Psoas muscle (tissue), 8 donors: ENCODE measurements around the gene EFNA3. TPM values are rescaled to one million over a fixed set of nuclear protein-coding genes. Genes with fewer than 3 reads are reported as not detected.

Experiments
- ATAC-seq, 4 donors: fragments of 200-7000 bp; cut with Tn5 transposase; one replicate each; pipeline ENCODE4 v1.9.1; 2020; ENCODE audit warnings: moderate library complexity in 3 of 4, mild to moderate bottlenecking in 2 of 4
- DNase-seq, 2 donors: peaks; one replicate each; pipeline ENCODE4 v3.0.0-alpha.2; 2020
- H3K27ac ChIP-seq: fragments of 200-600 bp; one replicate; pipeline ENCODE4 v1.8.0; 2022
- H3K27me3 ChIP-seq, 3 donors: fragments of 200-600 bp in 1 of 3; one replicate each; pipeline versions ENCODE4 v1.6.1 to v1.8.0; 2013 to 2022; ENCODE audit warnings: low read length in 2 of 3, mild to moderate bottlenecking in 2 of 3, moderate library complexity in 1 of 3; ENCODE audit not compliant: insufficient read depth in 3 of 3
- H3K36me3 ChIP-seq, 2 donors: fragments of 200-600 bp in 1 of 2; one replicate each; pipeline versions ENCODE4 v1.6.1 to v1.8.0; 2013 to 2022; ENCODE audit warnings: low read depth in 1 of 2, mild to moderate bottlenecking in 1 of 2, moderate library complexity in 1 of 2; ENCODE audit not compliant: insufficient read depth in 1 of 2
- H3K4me1 ChIP-seq: fragments of 200-600 bp; one replicate; pipeline ENCODE4 v1.8.0; 2022
- H3K4me3 ChIP-seq: fragments of 200-600 bp; one replicate; pipeline ENCODE4 v1.8.0; 2022; ENCODE audit warnings: mild to moderate bottlenecking
- H3K9me3 ChIP-seq: fragments of 200-600 bp; one replicate; pipeline ENCODE4 v1.8.0; 2022
- WGBS, 3 donors: extraction: QIAGEN DNeasy Blood & Tissue Kit; methylation state at CpG; one replicate each; pipeline versions ENCODE4 v1.1.6 to v1.1.7; 2013; 5-methylcytosine and 5-hydroxymethylcytosine counted together
- intact Hi-C, 2 donors: fragments of 100-400 bp; cut with DNase I; formaldehyde crosslinking; loops; one replicate each; pipeline versions ENCODE4 v1.11.0 to v1.14.2; 2022
- polyA plus RNA-seq, 3 donors: library from polyadenylated mRNA; stranded (reverse); fragments of 200-250 nt; gene quantifications; one replicate each; pipeline ENCODE4 v1.2.3, GENCODE V29; 2013
- total RNA-seq, 4 donors: library from RNA; stranded (reverse); fragmentation: NEBNext Ultra II Directional in 2 of 4; extraction: Animal tissue kit (Norgen Biotek cat#: 25700) in 2 of 4; gene quantifications; one replicate each; pipeline versions ENCODE4 v1.2.1 to v1.2.4, GENCODE V29; 2021 to 2023
- TF ChIP-seq, protein P1 (sequence below): fragments of 200-600 bp; IDR thresholded peaks from one replicate; pipeline ENCODE4 v1.8.0; 2022; ENCODE audit warnings: antibody characterized with exemption
- donor health status: healthy with polysubstance abuse.
- donor health status: DM: no; HTN: no; CAD: no; lungs with moderate emphysema.
- donor health status: Bipolar disorder and iron deficiency.
- donor health status: healthy.
- donor health status: DM: yes; HTN: yes; CAD: no.
- donor health status: DM: no; HTN: no; CAD: no.
- donor health status: DM: no; HTN: no; CAD: no.
- donor health status: DM: yes; HTN: yes; CAD: no.

The EFNA3 gene
- total and polyA plus RNA-seq, 7 donors, result 0.17 to 1.00 (median 0.48) TPM; not detected in 1

DNA sequence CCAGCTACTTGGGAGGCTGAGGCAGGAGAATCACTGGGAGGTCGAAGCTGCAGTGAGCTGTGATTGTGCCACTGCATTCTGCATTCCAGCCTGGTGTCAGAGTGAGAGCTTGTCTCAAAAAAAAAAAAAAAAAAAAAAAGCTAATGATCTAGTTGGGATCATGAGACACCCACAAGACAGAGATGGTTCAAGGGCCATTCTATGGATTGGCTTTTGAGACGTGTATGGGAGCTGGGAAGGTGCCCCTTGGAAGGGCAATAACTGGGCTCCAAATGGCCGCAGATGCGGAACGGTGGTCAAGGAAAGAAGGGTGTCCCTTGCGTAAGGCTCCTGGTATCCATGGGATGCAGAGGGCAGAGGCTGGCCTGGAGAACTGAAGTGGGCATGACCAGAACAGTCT lies 34.3 kb upstream of the EFNA3 start:
- peak overlapping the region; percentile 34 for H3K27ac ChIP-seq
- intact Hi-C loops, result loop anchor here (2.0 to 5.0 kb wide), 2 partner anchors 36 to 38 kb away; no protein-coding TSS in a partner anchor
- H3K4me3 ChIP-seq, result no peak overlapping the region
- TF ChIP-seq, protein P1, sequence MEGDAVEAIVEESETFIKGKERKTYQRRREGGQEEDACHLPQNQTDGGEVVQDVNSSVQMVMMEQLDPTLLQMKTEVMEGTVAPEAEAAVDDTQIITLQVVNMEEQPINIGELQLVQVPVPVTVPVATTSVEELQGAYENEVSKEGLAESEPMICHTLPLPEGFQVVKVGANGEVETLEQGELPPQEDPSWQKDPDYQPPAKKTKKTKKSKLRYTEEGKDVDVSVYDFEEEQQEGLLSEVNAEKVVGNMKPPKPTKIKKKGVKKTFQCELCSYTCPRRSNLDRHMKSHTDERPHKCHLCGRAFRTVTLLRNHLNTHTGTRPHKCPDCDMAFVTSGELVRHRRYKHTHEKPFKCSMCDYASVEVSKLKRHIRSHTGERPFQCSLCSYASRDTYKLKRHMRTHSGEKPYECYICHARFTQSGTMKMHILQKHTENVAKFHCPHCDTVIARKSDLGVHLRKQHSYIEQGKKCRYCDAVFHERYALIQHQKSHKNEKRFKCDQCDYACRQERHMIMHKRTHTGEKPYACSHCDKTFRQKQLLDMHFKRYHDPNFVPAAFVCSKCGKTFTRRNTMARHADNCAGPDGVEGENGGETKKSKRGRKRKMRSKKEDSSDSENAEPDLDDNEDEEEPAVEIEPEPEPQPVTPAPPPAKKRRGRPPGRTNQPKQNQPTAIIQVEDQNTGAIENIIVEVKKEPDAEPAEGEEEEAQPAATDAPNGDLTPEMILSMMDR, result no peak
- no peak for DNase-seq
- ATAC-seq, result no peak
- WGBS, 3 donors, result 82 to 91% (median 84%) methylated on average over 6 of the region's 6 CpGs
- no peaks in the 10 kb centered on the region for H3K36me3 ChIP-seq
- peaks cover 20% of the 10 kb centered on the region for H3K4me1 ChIP-seq
- H3K9me3 ChIP-seq, result no peaks in the 10 kb centered on the region
- H3K27me3 ChIP-seq, result no peaks in the 10 kb centered on the region

DNA sequence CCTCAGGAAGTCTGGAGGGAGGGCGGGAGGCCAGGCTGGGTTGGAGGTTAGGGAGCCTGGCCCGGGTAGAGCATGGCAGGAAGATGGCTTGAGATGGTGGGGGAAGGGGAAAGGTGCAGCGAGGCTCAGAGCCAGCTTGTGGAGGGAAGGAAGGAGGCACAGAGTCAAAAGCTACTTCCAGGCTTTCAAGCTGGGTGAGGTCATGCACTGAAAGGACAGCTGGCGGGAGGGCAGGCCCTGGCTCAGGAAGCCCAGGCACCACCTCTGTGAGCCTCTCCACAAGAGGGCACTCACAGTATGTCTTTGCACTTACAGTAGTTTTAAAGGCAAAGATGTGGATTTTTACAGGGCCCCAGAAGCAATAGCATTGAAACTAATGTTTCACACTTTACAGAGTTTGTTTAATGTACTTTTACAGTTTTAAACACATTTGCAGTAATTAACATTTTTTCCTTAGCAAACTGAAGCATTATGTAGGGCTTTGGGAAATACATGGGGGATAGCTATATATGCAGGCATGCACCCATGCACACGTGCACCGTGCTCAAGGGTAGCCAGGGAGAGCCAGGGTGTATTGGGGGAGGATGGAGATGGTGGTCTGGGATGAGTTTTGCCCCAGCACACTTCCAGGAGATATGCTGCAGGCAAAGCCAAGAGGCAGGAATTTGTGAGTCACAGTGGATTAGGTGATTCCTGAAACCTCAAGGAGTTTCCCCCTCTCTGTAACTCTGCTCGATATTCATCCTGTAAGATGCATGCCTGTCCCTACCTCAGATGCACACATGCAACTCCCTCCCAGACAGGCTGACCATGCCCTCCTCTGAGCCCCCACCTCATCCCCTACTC lies 33.6 kb upstream of the EFNA3 start:
- no peaks in the 10 kb centered on the region for H3K27me3 ChIP-seq
- peak overlapping the region; percentile 34 for H3K27ac ChIP-seq
- no peaks in the 10 kb centered on the region for H3K36me3 ChIP-seq
- WGBS, 3 donors, result 30 to 34% (median 31%) methylated on average over 7 of the region's 7 CpGs
- peak; percentile 95 to 98 (median 97) for ATAC-seq
- TF ChIP-seq, protein P1, result peak; percentile 84
- peaks cover 27% of the 10 kb centered on the region for H3K4me1 ChIP-seq
- no peak overlapping the region for H3K4me3 ChIP-seq
- H3K9me3 ChIP-seq, result no peaks in the 10 kb centered on the region
- DNase-seq, result peak; percentile 80 to 92
- intact Hi-C loops, result loop anchor here (1.0 to 5.0 kb wide), 4 partner anchors 16 to 39 kb away; no protein-coding TSS in a partner anchor

DNA sequence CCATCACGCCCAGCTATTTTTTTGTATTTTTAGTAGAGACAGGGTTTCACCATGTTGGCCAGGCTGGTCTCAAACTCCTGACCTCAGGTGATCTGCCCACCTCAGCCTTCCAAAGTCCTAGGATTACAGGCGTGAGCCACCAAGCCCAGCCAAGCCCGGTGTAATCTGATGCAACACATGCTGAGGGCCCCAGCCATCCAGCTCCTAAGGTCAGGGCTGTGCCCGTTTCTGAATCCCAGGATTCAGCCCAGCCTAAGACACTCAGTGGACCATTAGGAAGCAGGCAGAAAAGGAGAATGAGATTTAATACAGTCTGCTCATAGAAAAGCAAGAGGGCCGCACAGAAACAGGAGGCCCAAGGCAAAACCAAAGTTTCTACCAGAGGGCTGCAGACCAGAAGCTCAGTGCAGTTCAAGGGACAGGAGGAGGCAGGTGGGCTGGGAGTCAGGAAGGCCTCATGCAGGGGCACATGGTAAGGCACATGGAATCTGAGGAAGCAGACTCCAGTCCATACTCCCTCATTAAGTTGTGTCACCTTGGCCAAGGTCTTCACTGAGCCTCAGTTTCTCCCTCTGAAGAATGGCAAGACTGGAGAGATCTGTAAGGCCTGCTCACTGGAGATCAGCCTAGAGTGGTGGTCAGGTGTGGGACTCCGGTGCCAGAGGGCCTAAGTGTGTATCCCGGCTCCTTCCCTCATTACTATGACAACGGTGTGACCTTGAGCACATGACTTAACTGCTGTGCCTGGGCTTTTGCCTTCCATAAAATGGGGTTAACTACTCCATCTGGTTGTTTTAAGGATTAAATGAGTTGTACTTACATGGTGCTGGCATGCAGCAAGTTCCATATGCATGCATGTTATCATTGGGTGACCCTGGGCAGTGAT lies 29.9 kb upstream of the EFNA3 start:
- H3K27ac ChIP-seq, result no peak overlapping the region
- intact Hi-C loops, result no loop called here
- H3K27me3 ChIP-seq, result no peaks in the 10 kb centered on the region
- H3K36me3 ChIP-seq, result peaks cover 0 to 8% of the 10 kb centered on the region in 2 donors
- DNase-seq (no peak), ATAC-seq (no peak)
- TF ChIP-seq, protein P1, result no peak
- WGBS, 3 donors, result 58 to 69% (median 63%) methylated on average over 8 of the region's 8 CpGs
- H3K9me3 ChIP-seq, result no peaks in the 10 kb centered on the region
- peaks cover 31% of the 10 kb centered on the region for H3K4me1 ChIP-seq
- H3K4me3 ChIP-seq, result no peak overlapping the region

- no peaks in the 10 kb centered on the region for H3K9me3 ChIP-seq
- H3K27me3 ChIP-seq, result no peaks in the 10 kb centered on the region
- peak overlapping the region; percentile 88 for H3K4me3 ChIP-seq
- DNase-seq (no peak), ATAC-seq (peak in 1 of 4 donors; percentile 12)
- peaks cover 26% of the 10 kb centered on the region for H3K4me1 ChIP-seq
- H3K27ac ChIP-seq, result peak overlapping the region; percentile 86
- 17 to 18% (median 18%) methylated on average over 10 of the region's 10 CpGs for WGBS, 3 donors
- intact Hi-C loops, result loop anchor here in 1 of 2 donors (10.0 kb wide), 1 partner anchor 495 kb away; the partner anchor contains the start of gene UBE2Q1
- TF ChIP-seq, protein P1, result no peak
- H3K36me3 ChIP-seq, result peaks cover 0 to 20% of the 10 kb centered on the region in 2 donors
Measured at GRCh38 chr1:155049651-155050559, 28.7 kb upstream of the EFNA3 start.
